ENCODE measurements around the gene FHIT.

- TF ChIP-seq CTCF (IDR thresholded peaks at IDR 0.05; ENCODE audit: insufficient read depth, low read length, poor library complexity, severe bottlenecking) (no peak), EZH2phosphoT487 (conservative IDR thresholded peaks at IDR 0.05; ENCODE audit: low read length) (no peak)
Observed at GRCh38 chr3:59728587-59728908, 1522.7 kb downstream of the FHIT start.
